GM19240 (cell line): ENCODE measurements around the gene MYH13.

Source experiments
- DNase-seq: peaks from one replicate; pipeline ENCODE4 v3.0.0; 2011; ENCODE audit warnings: low spot score; ENCODE audit not compliant: insufficient read length

Gene MYH13

GRCh38 chr17:10251212-10251948 is 121.4 kb downstream of the MYH13 start:
- DNase-seq, result no peak
